ENCODE data around the gene VTA1. TPM values are rescaled to one million over a fixed set of nuclear protein-coding genes. Genes with fewer than 3 reads are reported as not detected.

The VTA1 gene
- total and polyA plus RNA-seq, 2 of the 8 experiments (the other 6 are each of a cell fraction or from before 2014, with no cell fraction given), result 63.6 to 67.0 TPM

- no peaks in the 10 kb centered on the region for H3K4me1 ChIP-seq (replicated peaks in 1 of 4; ENCODE audit: control insufficient read depth in 3 of 4, insufficient read depth in 4 of 4, low read length in 3 of 4)
- no peaks in the 10 kb centered on the region for H3K23me2 ChIP-seq (ENCODE audit: low read depth, low read length)
- H2AK5ac ChIP-seq (ENCODE audit: low read depth, low read length), result no peak overlapping the region
- no peak overlapping the region for H3K27ac ChIP-seq (ENCODE audit: low read depth, low read length)
- H4K91ac ChIP-seq (replicated peaks; ENCODE audit: insufficient read length, low read length), result no peak overlapping the region
- H2BK12ac ChIP-seq (ENCODE audit: low read depth, low read length), result no peak overlapping the region
- no peaks in the 10 kb centered on the region for H3K27me3 ChIP-seq (replicated peaks in 1 of 4; ENCODE audit: control insufficient read depth in 3 of 4, extremely low read depth in 1 of 4, insufficient read depth in 3 of 4, low read length in 3 of 4)
- no peak overlapping the region for H2BK120ac ChIP-seq (replicated peaks; ENCODE audit: low read depth, low read length)
- no peak overlapping the region for H3K18ac ChIP-seq (ENCODE audit: extremely low read depth, low read length)
- WGBS, 2 experiments (ENCODE audit: extremely low coverage in 1 of 2, insufficient coverage in 1 of 2, insufficient read length in 1 of 2, insufficient replicate concordance in 2 of 2, low coverage in 1 of 2, low lambda C conversion rate in 2 of 2, missing lambda C conversion rate in 1 of 2), result 93% methylated on average over 1 of the region's 1 CpG; no CpG with 5 or more reads in 1 of the 2 experiments
- CTCF ChIA-PET (ENCODE audit: partially characterized antibody), result interaction anchor here (0.9 kb wide), 1 partner anchor 14 kb away, joined by 3 read pairs; no protein-coding TSS in a partner anchor
- H3K23ac ChIP-seq (ENCODE audit: insufficient read length), result no peak overlapping the region
- H3K4ac ChIP-seq (replicated peaks; ENCODE audit: insufficient read length, low read depth, low read length), result no peak overlapping the region
- H3K4me2 ChIP-seq (ENCODE audit: insufficient read depth in 1 of 2, low read depth in 2 of 2, low read length in 2 of 2), result no peak overlapping the region
- H3K4me3 ChIP-seq (ENCODE audit: extremely low read depth in 1 of 4, insufficient read depth in 2 of 4, low read depth in 3 of 4, low read length in 4 of 4), result no peak overlapping the region
- H3K79me2 ChIP-seq (ENCODE audit: control insufficient read depth in 1 of 2, insufficient read depth in 2 of 2, low read length in 2 of 2), result peaks cover 0 to 7% of the 10 kb centered on the region in 2 experiments; a peak in 1 of 4 replicates
- no peak overlapping the region for H2AFZ ChIP-seq (ENCODE audit: low read length)
- H3K36me3 ChIP-seq (ENCODE audit: control insufficient read depth in 2 of 4, insufficient read depth in 4 of 4, low read length in 3 of 4), result peaks cover 0 to 11% (median 0%) of the 10 kb centered on the region in 4 experiments; a peak in 2 of 8 replicates
- DNase-seq (ENCODE audit: low read depth in 1 of 2, low spot score in 2 of 2) (no peak), FAIRE-seq (no peak)
- H3K9ac ChIP-seq (replicated peaks in 1 of 4; ENCODE audit: extremely low read depth in 1 of 4, low read depth in 3 of 4, low read length in 3 of 4), result no peak overlapping the region
- H2BK15ac ChIP-seq (ENCODE audit: low read length), result no peak overlapping the region
- POLR2A ChIA-PET (ENCODE audit: partially characterized antibody), result no interaction called here
- H3K9me3 ChIP-seq (ENCODE audit: insufficient read depth in 2 of 2, low read depth in 1 of 2, low read length in 1 of 2), result no peaks in the 10 kb centered on the region
- no peak overlapping the region for H2BK20ac ChIP-seq (ENCODE audit: low read length)
- H4K8ac ChIP-seq (ENCODE audit: extremely low read depth, insufficient read depth, low read length), result no peak overlapping the region
- H3K14ac ChIP-seq (ENCODE audit: insufficient read length), result no peak overlapping the region
- no peaks in the 10 kb centered on the region for H4K20me1 ChIP-seq (replicated peaks in 1 of 2; ENCODE audit: control insufficient read depth in 1 of 2, insufficient read depth in 2 of 2, low read length in 2 of 2)
- no peak overlapping the region for H3K56ac ChIP-seq (replicated peaks; ENCODE audit: insufficient read length, low read depth, low read length)
- H2BK5ac ChIP-seq (ENCODE audit: low read depth, low read length), result no peak overlapping the region
- H3K79me1 ChIP-seq (ENCODE audit: low read depth, low read length), result no peaks in the 10 kb centered on the region
- H4K5ac ChIP-seq (ENCODE audit: insufficient read length, low read depth, low read length), result no peak overlapping the region
- no peak for TF ChIP-seq MAFK (IDR thresholded peaks at IDR 0.05; ENCODE audit: low read depth, low read length)
- TF ChIP-seq RAD21 (IDR thresholded peaks at IDR 0.05 in 1 of 2, conservative IDR thresholded peaks at IDR 0.05 in 1 of 2; ENCODE audit: low read depth in 2 of 2, low read length in 2 of 2), result no peak
- no peak for TF ChIP-seq POLR2AphosphoS5 (IDR thresholded peaks at IDR 0.05; ENCODE audit: low read depth, low read length)
- no peak for TF ChIP-seq JUND (IDR thresholded peaks at IDR 0.05; ENCODE audit: low read length)
- no peak for TF ChIP-seq POU5F1 (IDR thresholded peaks at IDR 0.05; ENCODE audit: low read depth, low read length)
- TF ChIP-seq CBX5 (IDR thresholded peaks at IDR 0.05; ENCODE audit: low read depth, low read length), result no peak
- no peak for TF ChIP-seq SAP30 (IDR thresholded peaks at IDR 0.05; ENCODE audit: insufficient read depth, insufficient replicate concordance, low read length)
- no peak for TF ChIP-seq SUZ12 (IDR thresholded peaks at IDR 0.05; ENCODE audit: low read length)
- no peak for TF ChIP-seq USF2 (IDR thresholded peaks at IDR 0.05; ENCODE audit: low read length)
- no peak for TF ChIP-seq HDAC2 (IDR thresholded peaks at IDR 0.05; ENCODE audit: borderline replicate concordance in 1 of 2, low read depth in 2 of 2, low read length in 2 of 2)
- TF ChIP-seq ATF2 (IDR thresholded peaks at IDR 0.05; ENCODE audit: low read length), result no peak
Measured at GRCh38 chr6:142192343-142192742, 45.3 kb downstream of the VTA1 start.

All from H1 (cell line).